Measurements from ENCODE around the gene VEGFA.

- TF ChIP-seq, protein P1, sequence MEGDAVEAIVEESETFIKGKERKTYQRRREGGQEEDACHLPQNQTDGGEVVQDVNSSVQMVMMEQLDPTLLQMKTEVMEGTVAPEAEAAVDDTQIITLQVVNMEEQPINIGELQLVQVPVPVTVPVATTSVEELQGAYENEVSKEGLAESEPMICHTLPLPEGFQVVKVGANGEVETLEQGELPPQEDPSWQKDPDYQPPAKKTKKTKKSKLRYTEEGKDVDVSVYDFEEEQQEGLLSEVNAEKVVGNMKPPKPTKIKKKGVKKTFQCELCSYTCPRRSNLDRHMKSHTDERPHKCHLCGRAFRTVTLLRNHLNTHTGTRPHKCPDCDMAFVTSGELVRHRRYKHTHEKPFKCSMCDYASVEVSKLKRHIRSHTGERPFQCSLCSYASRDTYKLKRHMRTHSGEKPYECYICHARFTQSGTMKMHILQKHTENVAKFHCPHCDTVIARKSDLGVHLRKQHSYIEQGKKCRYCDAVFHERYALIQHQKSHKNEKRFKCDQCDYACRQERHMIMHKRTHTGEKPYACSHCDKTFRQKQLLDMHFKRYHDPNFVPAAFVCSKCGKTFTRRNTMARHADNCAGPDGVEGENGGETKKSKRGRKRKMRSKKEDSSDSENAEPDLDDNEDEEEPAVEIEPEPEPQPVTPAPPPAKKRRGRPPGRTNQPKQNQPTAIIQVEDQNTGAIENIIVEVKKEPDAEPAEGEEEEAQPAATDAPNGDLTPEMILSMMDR (IDR thresholded peaks at IDR 0.05), result no peak
- no peak for TF ChIP-seq POLR2A (IDR thresholded peaks at IDR 0.05)
Measured at GRCh38 chr6:43791745-43792422, 21.9 kb downstream of the VEGFA start.
